GM18505 (cell line): ENCODE results near the gene RARS2.
"Not testable (repeated sequence)": the region's sequence is repeated elsewhere in the genome, so short reads cannot be mapped to it uniquely, and the experiment has no call there.

Source experiments
- ATAC-seq: cut with Tn5 transposase; IDR thresholded peaks from one replicate; pipeline ENCODE4 v1.9.1; 2021; ENCODE audit not compliant: unreplicated experiment
- POLR2A ChIP-seq: IDR thresholded peaks from 4 replicates; pipeline ENCODE4 v1.6.1; 2011; ENCODE audit warnings: borderline replicate concordance; ENCODE audit not compliant: insufficient read depth, insufficient read length; ENCODE audit errors: extremely low read depth

RARS2 gene, protein sequence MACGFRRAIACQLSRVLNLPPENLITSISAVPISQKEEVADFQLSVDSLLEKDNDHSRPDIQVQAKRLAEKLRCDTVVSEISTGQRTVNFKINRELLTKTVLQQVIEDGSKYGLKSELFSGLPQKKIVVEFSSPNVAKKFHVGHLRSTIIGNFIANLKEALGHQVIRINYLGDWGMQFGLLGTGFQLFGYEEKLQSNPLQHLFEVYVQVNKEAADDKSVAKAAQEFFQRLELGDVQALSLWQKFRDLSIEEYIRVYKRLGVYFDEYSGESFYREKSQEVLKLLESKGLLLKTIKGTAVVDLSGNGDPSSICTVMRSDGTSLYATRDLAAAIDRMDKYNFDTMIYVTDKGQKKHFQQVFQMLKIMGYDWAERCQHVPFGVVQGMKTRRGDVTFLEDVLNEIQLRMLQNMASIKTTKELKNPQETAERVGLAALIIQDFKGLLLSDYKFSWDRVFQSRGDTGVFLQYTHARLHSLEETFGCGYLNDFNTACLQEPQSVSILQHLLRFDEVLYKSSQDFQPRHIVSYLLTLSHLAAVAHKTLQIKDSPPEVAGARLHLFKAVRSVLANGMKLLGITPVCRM

DNA sequence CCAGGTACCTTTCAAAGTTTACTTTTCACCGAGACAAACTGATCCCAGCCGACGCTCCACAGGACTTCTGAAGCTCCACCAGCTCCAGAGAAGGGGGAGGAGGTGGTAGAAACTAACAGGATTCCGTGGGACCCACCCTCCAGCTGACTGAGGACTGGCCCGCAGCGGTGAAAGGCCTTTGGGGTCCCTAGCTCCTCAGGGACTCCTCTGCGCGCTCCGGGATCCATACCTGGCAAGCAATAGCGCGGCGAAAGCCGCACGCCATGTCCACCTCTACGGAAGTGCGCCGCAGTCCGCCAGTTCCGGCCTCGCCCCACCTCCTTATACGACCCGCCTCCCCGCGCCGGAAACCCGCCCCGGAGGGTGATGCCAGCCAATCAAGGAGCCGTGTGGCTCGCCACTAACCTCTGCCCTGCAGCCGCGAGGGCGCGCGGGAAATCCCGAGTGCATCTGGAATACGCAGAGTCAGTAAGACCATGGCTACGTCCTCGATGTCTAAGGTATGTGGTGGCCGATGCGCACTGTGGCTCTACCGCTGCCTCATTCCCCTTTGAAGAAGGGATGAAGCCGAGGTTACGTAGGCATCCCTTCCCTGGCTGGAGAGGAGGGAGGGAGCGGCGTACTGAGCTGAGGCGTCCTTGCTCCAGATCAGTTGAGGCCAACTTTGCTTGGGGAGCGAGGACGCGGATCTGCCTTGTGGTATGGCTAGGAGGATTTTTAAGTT is at the start of gene RARS2, which contains the start of gene ORC3:
TSS of gene RARS2 (minus strand) at position 295 of the 724 bp plus-strand sequence. CDS start at position 265, 30 bp downstream.
TSS of gene ORC3 (plus strand) at position 443 of the 724 bp plus-strand sequence. CDS start at position 477, 34 bp downstream.
- peak; percentile 100 for ATAC-seq
- TF ChIP-seq POLR2A: peak; percentile 95

- no peak for TF ChIP-seq POLR2A
- ATAC-seq: no peak
Observed at GRCh38 chr6:87639373-87639772, 49.6 kb upstream of the RARS2 start.

DNA sequence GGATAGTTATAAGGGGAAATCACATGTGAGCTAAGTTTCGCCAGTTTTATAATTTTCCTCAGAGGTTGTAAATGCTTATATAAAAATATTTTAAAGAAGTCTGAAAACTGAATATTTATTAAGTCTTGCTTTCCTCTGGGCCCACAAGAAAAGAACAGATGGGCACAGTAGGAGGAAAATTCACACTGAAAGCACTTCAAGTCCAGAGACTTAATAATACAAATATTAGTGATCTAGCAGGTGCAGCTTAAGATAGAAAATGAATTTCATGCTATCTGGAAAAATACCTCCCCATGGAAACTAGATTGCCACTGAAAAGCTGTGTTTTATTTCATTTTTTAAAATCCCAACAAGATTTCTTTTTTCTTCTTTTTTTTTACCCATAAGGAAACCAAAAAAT is 47.3 kb upstream of the RARS2 start:
- no peak for TF ChIP-seq POLR2A
- ATAC-seq: no peak

DNA sequence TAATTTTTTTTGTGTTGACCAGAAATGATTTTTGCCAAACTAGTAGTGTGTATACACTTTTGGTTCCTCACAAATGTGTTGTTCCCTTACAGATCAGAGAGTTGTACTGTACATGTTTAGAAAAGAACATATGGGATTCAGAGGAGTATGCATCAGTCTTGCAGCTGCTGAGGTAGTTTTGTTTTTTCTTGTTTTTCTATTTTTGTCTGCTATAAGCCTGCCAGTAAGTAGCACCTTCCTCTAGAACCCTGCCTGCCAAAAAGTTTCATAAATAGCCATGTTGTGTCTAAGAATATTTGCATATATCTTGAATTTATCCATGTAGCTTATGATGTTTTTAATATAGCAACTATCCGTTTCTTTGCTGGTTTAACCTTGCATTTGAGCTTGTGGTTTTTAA is 46.5 kb upstream of the RARS2 start:
- no peak for TF ChIP-seq POLR2A
- no peak for ATAC-seq

DNA sequence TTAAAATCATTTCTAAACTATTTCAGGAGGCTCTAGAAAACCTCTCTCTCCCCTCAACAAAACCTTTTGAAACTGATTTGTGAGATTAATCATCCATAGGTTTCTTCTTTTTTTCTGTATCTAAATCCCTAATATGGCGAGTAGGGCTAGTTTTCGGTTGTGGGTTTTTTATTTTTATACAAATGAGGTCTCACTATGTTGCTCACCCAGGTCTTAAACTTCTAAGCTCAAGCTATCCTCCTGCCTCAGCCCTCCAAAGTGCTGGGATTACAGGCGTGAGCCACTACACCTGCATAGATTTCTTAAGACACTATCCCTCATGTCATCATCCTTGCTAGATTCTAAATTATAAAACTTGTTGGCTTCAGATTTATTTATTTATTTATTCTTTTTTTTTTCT is 44.1 kb upstream of the RARS2 start:
- ATAC-seq: no peak
- no peak for TF ChIP-seq POLR2A

DNA sequence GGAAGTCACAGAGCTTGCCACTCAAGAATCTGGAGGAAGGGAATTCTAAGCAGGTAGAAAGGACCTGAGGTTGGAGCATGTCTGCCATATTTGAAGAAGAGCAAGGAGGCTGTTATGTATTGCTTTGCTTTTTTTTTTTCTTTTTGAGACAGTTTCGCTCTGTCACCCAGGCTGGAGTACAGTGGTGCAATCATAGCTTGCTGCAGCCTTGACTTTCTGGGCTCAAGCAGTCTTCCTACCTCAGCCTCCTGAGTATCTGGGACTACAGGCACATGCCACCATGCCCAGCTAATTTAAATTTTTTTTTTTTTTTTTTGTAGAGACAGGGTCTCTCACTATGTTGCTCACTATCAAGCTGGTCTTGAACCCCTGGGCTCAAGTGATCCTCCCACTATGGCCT is 41.0 kb upstream of the RARS2 start:
- no peak for TF ChIP-seq POLR2A
- no peak for ATAC-seq

DNA sequence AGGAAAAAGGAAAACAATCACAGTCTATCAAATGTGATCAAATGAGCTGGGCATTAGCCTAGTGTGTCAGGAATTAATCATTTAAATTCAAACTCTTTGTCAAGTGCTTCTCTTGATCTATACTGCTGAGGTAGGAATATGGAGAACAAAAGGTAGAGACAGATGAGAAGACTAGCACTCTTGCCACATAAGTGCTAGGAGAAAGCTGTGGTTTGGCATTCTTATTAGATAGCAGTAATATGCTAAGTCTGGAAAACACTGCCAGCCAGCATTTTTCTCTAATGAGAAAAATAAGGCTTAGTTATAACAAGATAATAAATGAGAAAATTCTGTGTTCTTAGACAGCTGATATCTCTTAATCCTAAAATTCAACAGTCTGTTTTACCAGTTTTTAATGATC is 39.1 kb upstream of the RARS2 start:
- TF ChIP-seq POLR2A: no peak
- no peak for ATAC-seq

DNA sequence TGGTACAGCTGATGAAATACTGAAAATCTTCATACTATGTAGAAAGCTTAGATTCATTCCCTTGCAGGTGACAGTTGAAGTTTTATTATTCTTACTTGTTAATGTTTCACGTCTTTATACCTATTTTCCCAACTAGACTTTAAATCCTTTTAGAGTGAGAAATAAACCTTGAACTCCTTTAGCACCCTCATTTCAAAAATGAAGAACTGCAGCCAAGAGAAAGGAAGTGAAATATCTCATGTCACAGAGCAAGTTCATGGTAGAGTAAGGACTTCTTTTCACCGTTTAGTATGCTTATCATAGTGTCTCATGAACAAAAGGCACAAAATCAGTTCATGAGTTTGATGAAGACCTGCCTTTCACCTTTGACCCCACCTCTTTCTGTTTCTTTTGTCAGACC is 38.6 kb upstream of the RARS2 start:
- no peak for ATAC-seq
- no peak for TF ChIP-seq POLR2A

- ATAC-seq: no peak
- TF ChIP-seq POLR2A: no peak
Observed at GRCh38 chr6:87623248-87623647, 33.5 kb upstream of the RARS2 start.

- TF ChIP-seq POLR2A: no peak
- ATAC-seq: no peak
Observed at GRCh38 chr6:87618531-87618930, 28.7 kb upstream of the RARS2 start.

DNA sequence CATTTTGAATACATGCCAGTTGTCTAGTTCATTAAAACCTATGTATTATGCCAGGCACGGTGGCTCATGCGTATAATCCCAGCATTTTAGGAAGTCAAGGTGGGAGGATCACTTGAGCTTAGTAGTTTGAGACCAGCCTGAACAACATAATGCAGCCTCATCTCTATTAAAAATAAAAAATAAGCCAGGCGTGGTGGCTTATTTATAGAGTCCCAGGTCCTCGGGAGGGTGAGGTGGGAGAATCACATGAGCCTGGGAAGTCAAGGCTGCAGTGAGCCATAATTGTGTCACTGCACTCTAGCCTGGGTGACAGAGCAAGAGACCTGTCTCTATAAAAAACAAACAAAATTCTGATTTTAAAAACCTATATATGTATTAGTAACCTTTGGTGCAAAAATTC is 27.6 kb upstream of the RARS2 start:
- TF ChIP-seq POLR2A: no peak
- no peak for ATAC-seq

- not testable (repeated sequence) for ATAC-seq
Observed at GRCh38 chr6:87613018-87613417, 23.2 kb upstream of the RARS2 start.

DNA sequence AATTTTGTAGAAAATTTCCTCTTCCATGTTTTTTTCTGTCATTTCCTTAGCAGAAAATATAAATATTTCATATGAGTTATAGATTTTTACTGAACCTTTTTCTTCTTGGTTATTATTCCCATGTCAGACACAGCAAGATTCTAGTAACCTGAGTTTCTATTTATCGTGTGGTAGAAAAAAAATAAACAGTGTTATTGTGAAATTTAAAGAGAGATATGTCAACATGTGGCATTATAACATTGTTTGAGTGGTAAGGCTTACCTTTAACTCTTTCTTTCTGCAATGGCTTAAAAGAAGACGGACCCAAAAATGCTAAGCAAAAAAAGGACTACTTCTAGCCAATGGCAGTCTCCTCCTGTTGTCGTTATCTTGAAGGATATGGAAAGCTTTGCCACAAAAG is 19.0 kb upstream of the RARS2 start:
- no peak for ATAC-seq
- no peak for TF ChIP-seq POLR2A

- no peak for TF ChIP-seq POLR2A
Observed at GRCh38 chr6:87606199-87606598, 16.4 kb upstream of the RARS2 start.

More at GRCh38 chr6:87606199-87606598, 16.4 kb upstream of the RARS2 start:
- no peak for ATAC-seq
